GM18519 (cell line): ENCODE results near the gene SLC35F3.
"Not testable (repeated sequence)": the region's sequence is repeated elsewhere in the genome, so short reads cannot be mapped to it uniquely, and the experiment has no call there.

Experiments
- ATAC-seq: cut with Tn5 transposase; IDR thresholded peaks from one replicate; pipeline ENCODE4 v1.9.1; 2021; ENCODE audit warnings: mild to moderate bottlenecking, moderate library complexity; ENCODE audit not compliant: unreplicated experiment, low FRiP score

The SLC35F3 gene

DNA sequence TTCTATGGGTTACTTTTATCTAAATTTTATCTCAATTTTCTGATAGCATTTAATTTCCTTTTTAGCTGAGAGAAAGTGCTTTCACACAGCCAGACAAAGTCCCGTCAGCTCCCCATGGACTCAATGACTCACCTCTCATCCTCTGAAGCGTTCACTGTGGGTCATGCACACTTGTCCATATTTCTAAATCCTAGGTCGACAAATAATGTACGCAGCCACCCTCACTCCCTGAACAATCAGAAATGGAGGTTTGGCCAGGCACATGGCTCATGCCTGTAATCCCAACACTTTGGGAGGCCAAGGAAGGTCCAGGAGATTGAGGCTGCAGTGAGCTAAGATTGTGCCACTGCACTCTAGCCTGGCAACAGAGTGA, 426.4 kb downstream of the SLC35F3 start:
- no peak for ATAC-seq

DNA sequence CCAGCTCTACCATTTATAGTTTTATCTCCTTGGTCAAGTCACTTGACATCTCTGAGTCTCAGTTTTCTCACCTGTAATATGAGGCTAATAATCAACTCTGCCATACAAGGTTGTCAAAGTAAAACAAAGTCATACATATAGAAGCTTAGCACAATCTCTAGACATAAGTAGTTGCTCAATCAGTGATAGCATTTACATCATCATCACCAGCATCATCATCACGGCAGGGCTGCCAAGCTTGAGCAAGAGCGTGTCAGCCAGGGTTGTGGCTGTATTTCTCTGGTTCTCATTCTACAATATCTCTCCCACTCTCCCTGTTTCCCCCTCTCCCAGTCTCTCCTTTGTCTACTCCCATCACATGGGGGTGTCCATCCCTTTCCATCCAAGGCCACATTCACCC, 427.0 kb downstream of the SLC35F3 start:
- no peak for ATAC-seq

DNA sequence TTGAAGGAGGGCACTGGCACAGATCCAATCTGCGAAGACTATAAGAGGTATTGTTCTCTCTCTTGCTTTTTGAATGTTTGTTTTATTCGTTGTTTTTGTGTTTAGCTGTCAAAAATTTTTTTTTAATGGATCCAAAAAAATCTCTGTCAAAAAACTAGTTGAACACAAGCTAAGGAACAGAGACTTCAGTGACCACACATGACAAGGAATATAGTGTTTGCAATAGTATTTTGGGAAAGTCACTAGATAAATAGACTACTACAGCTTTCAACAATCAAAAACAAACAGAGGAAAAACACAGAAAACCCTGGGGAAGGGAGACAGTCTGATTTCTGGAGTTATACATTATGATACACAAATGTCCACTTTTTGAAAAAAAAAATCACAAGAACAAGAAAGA, 431.9 kb downstream of the SLC35F3 start:
- ATAC-seq = no peak

DNA sequence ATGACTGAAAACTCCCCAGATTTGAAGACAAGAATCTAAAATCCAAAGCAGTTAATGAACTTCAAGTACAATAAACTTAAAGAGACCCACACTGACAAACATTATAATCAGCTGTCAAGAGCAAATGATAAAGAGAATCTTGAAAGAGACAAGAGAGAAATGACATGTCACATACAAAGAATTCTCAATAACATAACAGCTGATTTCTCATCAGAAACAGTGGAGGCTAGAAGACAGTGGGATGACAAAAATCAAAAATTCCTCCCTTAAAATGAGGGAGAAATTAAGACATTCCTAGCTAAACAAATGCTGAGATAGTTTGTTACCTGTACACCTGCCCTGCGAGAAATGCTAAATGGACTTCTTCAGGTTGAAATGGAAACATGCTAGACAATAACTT, 432.8 kb downstream of the SLC35F3 start:
- ATAC-seq = no peak

DNA sequence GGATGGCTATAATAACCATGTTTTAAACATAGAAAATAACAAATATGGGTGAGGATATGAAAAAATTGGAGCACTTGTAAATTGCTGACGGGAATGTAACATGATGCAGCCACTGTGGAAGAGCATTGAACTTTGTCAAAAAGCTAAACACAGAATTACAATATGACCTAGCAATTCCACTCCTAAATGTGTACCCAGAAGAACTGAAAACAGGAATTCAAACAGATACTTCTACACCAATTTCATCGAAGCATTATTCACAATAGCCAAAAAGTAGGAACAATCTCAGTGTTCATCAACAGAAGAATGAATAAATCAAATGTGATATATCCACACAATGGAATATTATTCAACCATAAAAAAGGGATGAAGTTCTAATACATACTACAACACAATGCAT, 436.1 kb downstream of the SLC35F3 start:
- no peak for ATAC-seq

DNA sequence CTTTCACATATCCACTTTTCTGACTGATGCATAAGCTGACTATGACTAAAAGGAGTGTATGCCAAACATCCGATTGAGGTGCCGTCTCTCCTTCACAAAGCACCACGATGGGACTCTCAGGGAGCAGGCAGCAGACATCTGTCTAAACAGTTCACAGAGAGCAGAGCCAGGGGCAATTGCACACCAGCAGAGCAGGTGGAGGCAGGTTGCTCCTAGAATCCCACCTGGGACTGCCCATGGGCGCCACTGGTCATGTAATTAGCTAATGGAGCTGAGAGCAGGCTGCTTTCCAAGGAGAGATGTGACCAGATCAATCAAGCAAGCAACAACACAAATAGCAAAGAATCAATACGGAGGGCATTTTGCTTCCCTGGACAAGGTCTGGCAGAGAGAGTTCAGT, 438.3 kb downstream of the SLC35F3 start:
- no peak for ATAC-seq

DNA sequence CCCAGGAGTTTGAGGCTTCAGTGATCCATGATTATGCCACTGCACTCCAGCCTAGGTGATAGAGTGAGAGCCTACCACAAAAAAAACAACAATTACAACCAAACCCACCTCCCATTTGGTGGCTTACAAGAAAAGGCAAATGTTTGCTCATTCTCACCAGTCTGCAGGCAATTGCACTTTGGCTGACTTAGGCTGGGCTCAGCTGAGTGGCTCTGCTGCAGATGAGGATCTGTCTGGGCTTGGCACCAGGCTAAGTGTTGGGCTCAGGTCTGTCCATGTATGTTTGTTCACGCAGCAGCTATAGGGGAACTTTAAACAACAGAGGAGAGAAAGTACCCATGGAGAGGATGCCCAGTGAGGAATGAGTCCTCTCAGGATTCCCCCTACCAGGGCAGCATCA, 440.8 kb downstream of the SLC35F3 start:
- no peak for ATAC-seq

DNA sequence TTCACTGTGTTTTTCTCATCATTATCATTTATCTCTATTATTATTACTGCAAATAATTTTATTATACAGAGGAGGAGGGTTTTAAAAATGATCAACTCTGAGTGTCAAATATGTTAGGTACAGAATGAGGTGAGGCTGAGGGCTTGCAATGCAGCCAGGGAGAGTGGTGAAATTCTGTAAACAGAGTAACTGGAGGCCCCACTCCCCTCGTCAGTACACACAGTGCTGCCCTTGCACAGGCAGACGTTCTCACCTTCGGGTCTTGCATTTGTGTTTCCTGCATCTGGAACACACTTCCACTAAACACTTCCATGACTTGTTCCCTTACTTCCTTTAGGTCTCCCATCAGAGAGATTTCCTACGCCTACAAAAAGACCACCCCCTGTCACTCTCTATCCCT, 444.5 kb downstream of the SLC35F3 start:
- no peak for ATAC-seq

DNA sequence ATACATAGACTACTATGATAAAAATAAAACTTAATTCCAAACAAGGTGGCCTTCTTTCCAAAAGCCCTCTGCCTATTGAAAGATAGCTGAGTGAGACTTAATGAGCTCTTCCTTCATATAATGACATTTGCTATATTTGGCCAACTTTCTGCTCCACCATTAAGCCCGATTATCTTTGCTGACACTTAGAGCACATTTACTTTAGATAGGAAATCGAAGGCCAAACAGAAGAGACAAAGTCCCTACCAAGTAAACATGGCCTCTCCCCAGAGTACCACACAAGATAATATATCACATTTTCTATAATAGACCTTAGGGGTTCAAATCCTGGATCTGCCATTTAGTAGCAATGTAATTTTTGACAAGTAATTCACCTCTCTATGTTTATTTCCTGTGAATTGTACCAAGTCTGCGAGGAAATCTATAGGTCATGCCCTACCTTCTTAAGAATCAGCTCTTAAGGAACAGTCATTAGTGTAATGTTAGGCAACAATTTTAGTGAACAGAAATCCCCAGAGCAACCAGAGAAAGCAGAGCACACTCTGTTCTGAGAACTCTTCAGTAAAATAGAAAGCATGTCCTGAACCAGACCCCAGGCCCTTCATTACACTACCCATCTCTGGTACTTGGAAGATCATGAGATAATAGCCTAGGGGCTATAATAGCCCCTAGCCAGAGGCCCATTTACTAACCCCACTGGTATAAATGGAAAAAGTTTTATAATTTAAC, 451.5 kb downstream of the SLC35F3 start:
- no peak for ATAC-seq

DNA sequence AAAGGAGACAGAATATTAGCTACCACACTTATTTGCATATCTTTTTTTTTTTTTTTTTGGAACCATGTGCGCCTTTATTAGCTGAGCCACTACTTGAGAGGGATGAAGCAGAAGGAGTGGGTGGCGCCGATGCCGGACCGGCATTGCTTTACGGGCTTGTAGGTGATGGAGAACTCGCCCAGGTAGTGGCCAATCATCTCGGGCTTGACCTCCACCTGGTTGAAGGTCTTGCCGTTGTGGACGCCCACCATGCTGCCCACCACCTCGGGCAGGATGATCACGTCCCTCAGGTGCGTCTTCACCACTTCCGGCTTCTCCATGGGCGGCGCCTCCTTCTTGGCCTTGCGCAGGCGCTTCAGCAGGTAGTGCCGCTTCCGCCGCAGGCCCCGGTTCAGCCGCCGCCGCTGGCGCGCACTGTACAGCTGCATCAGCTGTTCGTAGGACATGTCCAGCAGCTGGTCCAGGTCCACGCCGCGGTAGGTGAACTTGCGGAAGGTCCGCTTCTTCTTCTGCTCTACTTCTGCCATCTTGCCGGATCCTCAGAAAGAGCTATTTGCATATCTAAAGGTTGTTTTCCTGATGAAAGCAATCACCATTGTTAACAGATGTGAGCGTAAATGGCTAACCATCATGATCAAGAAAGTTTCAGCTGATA, 452.3 kb downstream of the SLC35F3 start:
- ATAC-seq = not testable (repeated sequence)

DNA sequence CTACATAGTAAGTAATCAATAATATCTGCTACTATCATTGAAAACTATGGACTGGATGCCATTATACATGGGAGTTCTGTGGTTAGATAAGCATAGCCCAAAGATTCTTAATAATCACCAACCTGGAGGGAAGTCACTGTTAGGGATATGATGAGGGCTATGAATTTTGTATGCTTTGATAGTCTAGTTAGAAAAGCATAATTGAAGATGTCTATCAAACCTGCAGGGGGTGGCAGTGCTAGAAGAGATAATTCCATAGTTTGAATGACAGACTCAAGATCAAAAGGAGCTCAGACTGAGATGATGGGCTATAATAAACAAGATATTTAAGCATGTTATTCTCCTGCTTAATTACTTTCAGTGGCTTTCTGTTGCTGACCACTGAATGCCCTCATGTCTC, 453.4 kb downstream of the SLC35F3 start:
- ATAC-seq = no peak

DNA sequence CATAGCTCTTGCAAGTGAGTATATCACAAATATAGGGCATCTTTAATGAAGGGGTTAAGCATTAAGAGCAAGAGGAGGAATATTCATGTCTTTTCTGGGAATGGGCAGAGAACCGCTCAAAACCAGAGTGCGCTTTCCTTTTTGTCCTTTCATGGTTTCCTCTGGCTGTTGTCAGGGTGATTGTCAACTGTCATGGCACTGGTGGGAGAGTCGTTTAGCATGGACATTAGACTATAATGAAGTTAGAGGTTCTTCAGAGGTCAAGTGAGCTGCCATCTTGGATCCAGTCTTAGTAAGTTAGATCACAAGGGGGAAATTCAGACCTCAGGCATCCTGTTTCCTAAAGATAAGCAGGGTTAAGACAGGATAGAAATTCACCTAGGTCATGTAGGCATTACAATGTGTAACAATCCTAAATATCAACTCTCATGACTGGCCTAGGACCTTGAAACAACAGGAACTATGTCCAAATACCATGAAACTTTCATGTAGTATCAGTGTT, 456.7 kb downstream of the SLC35F3 start:
- ATAC-seq = no peak

DNA sequence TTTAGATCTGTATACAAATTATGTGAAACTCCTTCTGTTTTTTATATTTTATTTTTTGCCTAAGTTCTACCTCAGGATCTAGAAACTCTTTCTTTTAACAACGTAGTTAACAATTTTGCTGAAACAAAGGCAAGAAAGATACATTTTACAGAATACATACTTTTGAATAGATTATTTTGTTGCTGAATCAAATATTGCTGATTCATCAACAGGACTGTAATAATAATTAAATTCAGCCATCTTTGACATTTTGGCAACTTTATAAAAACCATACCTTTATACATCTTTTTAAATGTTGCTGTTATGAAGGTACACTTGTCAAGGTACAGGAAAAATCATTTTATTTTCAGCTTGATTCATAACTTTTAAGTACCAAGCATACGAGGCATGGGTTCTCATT, 458.1 kb downstream of the SLC35F3 start:
- ATAC-seq = no peak

DNA sequence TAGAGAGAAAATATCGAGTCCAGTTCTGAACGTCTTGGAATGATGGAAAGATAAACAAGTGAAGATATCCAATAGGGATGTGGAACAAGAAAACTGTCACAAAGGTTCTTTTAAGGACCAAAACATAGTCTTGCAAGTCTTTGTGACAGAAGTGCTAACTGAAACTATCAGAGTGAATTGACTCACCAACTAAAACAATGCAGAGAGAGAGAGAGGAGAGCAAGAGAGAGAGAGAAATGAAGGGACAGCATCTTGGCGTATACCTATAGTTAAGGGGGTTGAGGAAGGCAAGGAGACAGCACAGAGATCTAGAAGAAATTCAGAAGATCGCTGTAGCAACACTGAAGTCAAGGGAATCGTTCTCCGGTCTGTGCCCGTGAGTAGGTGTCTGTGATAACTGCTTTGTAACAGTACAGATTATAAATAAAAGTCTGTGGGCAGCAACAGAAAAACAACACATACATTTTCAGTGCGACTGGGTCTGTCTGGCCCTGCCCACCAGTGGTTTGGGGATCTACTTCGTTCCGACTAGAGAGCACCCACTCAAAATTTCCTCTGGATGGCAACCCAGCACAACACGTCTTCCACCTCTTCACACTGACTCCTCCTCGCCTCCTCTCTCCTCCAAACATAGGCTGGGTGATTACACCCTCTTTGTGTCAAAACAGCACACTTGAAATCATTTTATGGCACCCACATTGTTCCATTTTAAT, 464.0 kb downstream of the SLC35F3 start:
- no peak for ATAC-seq

DNA sequence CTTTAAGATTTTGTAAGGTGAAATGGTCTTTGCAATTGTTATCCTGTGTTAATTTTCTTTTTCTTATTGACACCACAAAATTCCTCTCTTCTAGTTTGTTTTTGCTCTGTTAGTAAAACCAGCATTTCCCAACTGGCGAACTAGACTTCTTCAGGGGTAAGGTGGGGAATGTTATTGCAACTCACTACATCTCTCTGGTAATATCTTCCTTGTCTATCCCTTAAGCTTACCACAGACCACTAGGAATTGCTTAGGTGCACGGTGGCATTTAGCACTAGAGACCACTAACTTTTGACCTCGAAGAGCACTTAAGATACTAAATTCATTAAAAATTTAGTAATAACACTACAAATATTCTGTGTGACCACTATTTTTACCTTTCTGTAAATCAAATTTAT, 464.6 kb downstream of the SLC35F3 start:
- no peak for ATAC-seq

DNA sequence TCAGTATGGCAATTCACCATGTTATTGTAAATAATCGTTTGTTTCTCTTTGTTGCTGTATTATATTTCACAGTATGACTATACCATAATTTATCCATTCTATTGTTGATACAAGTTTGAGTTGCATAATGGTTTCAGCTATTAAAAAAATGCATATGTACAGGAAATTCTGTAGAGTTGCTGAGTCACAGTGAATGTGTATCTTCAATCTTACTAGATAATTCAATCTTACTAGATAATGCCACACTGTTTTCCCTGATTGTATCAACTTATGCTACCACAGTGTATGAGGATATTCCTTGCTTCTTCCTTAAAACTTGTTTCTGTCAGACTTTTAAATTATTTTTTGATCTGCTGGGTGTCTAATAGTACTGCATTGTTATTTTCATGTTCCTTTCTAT, 465.3 kb downstream of the SLC35F3 start:
- no peak for ATAC-seq

DNA sequence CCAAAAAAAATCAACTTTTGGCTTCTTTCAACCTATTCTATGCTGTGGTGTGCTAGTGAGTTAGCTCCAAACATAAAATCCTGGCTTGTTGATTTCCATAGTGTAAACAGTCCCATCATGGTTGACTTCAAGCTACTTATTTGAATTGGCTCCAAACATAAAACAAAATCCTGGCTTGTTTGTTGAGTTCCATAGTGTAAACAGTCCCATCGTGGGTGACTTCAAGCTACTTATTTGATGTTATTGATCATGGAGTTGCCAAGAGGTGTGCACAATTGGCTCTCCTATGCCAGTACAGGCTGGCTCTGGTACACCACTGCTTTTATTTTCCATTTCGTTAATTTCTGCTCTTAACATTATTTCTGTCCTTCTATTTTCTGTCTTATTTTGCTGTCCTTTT, 466.9 kb downstream of the SLC35F3 start:
- no peak for ATAC-seq

DNA sequence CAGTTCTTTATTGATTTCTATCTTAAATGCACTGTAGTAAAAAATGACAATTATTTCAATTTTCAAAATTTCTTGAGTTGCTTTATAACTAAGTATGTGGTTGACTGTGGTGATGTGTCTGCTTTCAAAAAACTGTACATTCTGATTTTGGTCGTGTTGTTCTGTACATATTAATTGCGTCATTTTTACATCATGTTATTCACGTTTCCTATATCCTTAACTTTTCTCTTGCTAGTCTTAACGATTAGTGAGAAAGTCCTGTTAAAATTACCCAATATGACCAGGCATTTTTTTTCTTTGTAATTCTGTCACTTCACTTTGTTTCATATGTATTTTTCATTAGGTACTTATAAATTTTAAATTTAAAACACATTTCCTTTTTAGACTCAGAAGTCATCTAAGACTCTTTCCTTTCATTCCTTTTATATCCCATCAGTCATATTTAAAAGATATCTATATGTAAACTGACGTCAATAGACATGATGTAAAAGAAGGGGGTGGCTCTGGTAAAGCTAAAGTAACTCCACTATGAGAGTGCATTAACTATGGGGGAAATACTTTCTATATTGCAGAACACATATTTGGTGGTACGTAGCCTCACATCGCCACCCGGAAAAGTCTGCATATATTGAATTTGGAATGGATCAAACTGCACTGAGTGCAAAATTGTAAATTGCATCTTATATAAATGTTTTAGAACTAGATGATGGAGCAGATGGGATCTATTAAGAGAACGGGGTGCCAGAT, 467.7 kb downstream of the SLC35F3 start:
- ATAC-seq = no peak

DNA sequence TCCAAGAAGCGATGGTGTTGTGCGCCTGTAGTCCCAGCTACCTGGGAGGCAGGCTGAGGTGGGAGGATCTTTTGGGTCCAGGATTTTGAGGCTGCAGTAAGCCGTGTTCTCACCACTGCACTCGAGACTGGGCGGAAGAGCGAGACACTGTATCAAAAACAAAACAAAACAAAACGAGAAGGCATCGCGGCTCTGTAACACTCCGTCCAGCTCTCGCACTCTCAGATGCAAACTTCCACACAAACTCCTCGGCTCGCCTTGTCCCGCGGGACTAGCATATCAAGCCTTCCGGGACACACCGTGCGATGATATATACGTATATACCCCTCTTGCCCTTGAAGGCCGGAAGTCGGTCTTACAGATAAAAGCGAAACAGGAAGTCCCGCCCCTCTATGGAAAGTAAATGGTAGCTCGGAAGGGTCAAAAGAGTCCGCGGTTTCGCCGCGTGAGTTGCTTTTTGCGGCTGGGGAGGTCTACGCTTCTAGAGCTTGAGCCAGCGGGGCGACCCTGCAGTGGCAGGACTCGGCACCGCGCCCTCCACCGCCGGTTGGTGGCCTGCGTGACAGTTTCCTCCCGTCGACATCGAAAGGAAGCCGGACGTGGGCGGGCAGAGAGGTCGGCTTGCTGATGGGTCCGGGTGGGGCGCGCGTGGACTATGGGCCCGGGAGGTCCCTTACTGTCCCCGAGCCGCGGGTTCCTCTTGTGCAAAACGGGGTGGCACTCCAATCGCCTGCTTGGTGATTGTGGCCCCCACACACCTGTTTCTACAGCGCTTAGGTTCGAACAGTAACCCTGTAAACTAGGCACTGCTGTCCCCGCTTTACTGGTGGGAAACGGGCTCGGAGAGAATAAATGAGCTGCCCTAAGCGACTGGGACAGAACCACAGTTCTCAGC, 468.8 kb downstream of the SLC35F3 start, which contains the start of gene COA6:
COA6 (plus strand) TSS at position 393 of the 895 bp plus-strand sequence; CDS start at position 404, 11 bp downstream.
- ATAC-seq = peak; percentile 78

DNA sequence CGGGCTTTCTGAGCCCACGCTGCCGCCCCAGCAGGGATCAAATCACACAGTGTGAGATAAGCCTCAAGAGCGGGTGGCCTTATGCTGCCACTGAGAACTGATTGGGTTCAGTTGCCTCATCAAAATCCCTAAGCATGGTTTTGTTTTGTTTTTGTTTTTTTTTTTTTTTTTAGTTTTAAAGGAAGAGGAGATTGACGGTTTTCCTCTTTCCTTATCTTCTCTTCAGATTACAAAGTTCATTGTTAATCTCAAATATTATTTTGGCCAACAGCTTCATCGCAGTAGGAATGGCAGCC, 469.4 kb downstream of the SLC35F3 start:
- ATAC-seq = peak; percentile 4
